GM06990 (cell line): ENCODE data around the gene CAPN3.

Experiments used
- DNase-seq: peaks from one replicate; pipeline ENCODE4 v3.0.0-alpha.2; 2011; ENCODE audit not compliant: insufficient read length; ENCODE audit errors: extremely low read depth
- H3K27me3 ChIP-seq: replicated peaks from 2 replicates; pipeline ENCODE4 v1.6.0; 2011; ENCODE audit warnings: low read length; ENCODE audit not compliant: control insufficient read depth, insufficient read depth
- H3K36me3 ChIP-seq: 2 replicates; pipeline ENCODE4 v1.5.1; 2011; ENCODE audit warnings: low read length; ENCODE audit not compliant: control insufficient read depth, insufficient read depth
- H3K4me3 ChIP-seq: replicated peaks from 2 replicates; pipeline ENCODE4 v1.5.1; 2011; ENCODE audit warnings: low read depth, mild to moderate bottlenecking, control low read depth, low read length
- TF ChIP-seq, protein P1 (sequence below): IDR thresholded peaks from 2 replicates; pipeline ENCODE4 v1.5.1; 2011; ENCODE audit warnings: low read length, control low read depth, mild to moderate bottlenecking, inconsistent platforms; ENCODE audit not compliant: insufficient read depth, poor library complexity, severe bottlenecking

CAPN3 gene

GRCh38 chr15:42405863-42406482 is 46.7 kb downstream of the CAPN3 start:
- peaks cover 2% of the 10 kb centered on the region for H3K36me3 ChIP-seq
- no peak overlapping the region for H3K4me3 ChIP-seq
- no peaks in the 10 kb centered on the region for H3K27me3 ChIP-seq
- TF ChIP-seq, protein P1, sequence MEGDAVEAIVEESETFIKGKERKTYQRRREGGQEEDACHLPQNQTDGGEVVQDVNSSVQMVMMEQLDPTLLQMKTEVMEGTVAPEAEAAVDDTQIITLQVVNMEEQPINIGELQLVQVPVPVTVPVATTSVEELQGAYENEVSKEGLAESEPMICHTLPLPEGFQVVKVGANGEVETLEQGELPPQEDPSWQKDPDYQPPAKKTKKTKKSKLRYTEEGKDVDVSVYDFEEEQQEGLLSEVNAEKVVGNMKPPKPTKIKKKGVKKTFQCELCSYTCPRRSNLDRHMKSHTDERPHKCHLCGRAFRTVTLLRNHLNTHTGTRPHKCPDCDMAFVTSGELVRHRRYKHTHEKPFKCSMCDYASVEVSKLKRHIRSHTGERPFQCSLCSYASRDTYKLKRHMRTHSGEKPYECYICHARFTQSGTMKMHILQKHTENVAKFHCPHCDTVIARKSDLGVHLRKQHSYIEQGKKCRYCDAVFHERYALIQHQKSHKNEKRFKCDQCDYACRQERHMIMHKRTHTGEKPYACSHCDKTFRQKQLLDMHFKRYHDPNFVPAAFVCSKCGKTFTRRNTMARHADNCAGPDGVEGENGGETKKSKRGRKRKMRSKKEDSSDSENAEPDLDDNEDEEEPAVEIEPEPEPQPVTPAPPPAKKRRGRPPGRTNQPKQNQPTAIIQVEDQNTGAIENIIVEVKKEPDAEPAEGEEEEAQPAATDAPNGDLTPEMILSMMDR, result no peak
- no peak for DNase-seq

DNA sequence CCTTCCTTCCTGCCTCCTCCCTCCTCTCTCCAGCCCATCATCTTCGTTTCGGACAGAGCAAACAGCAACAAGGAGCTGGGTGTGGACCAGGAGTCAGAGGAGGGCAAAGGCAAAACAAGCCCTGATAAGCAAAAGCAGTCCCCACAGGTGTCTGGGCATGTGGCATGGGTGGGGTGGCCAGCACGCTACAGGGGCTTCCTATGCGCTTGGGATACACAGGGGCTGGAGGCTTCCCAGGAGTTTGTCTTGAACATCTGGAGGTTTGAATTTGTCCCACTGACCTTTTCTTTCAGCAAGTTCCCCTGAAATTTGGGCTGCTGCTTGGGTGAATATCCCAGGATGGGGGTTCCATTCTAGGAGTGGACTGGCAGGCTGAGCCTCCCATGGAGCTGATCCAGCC is 48.9 kb downstream of the CAPN3 start:
- no peak overlapping the region for H3K4me3 ChIP-seq
- TF ChIP-seq, protein P1, result no peak
- no peaks in the 10 kb centered on the region for H3K27me3 ChIP-seq
- peaks cover 7% of the 10 kb centered on the region for H3K36me3 ChIP-seq
- DNase-seq, result no peak

DNA sequence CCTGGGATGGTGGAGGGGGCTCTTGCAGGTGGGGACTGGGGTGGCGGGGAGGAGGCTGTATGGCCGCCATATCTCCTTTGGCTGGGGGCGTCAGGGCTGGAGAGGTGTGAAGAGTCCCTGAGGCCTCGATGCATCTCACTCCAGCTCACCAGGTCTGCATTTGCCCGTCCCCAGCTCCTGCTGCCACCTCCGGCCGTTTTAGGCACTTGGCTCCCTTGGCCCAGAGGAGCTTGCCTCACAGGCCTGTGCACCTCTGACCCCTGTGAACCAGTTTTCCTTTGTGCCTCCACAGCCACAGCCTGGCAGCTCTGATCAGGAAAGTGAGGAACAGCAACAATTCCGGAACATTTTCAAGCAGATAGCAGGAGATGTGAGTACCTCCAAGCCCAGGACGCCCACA is 49.7 kb downstream of the CAPN3 start:
- H3K36me3 ChIP-seq, result peaks cover 7% of the 10 kb centered on the region
- no peaks in the 10 kb centered on the region for H3K27me3 ChIP-seq
- TF ChIP-seq, protein P1, result no peak
- H3K4me3 ChIP-seq, result no peak overlapping the region
- no peak for DNase-seq

DNA sequence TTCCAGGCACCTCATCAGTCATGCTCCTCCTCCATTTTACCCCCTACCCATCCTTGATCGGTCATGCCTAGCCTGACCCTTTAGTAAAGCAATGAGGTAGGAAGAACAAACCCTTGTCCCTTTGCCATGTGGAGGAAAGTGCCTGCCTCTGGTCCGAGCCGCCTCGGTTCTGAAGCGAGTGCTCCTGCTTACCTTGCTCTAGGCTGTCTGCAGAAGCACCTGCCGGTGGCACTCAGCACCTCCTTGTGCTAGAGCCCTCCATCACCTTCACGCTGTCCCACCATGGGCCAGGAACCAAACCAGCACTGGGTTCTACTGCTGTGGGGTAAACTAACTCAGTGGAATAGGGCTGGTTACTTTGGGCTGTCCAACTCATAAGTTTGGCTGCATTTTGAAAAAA is 52.6 kb downstream of the CAPN3 start:
- DNase-seq, result no peak
- TF ChIP-seq, protein P1, result no peak
- no peaks in the 10 kb centered on the region for H3K27me3 ChIP-seq
- H3K36me3 ChIP-seq, result peaks cover 12% of the 10 kb centered on the region
- no peak overlapping the region for H3K4me3 ChIP-seq

- Histone ChIP-seq H3K27me3 (no peaks in the 10 kb centered on the region), H3K36me3 (peaks cover 15% of the 10 kb centered on the region), H3K4me3 (no peak overlapping the region)
- DNase-seq, result no peak
- TF ChIP-seq, protein P1, result no peak
Observed at GRCh38 chr15:42413920-42414319, 54.6 kb downstream of the CAPN3 start.

GRCh38 chr15:42419369-42419768 is 60.1 kb downstream of the CAPN3 start:
- H3K36me3 ChIP-seq, result peaks cover 10% of the 10 kb centered on the region
- no peak for DNase-seq
- no peaks in the 10 kb centered on the region for H3K27me3 ChIP-seq
- TF ChIP-seq, protein P1, result no peak
- no peak overlapping the region for H3K4me3 ChIP-seq
